ENCODE results near the gene VEPH1. TPM values are rescaled to one million over a fixed set of nuclear protein-coding genes. Genes with fewer than 3 reads are reported as not detected.

Gene VEPH1
- total RNA-seq, 1 donor from 2014 or later: 139 TPM

DNA sequence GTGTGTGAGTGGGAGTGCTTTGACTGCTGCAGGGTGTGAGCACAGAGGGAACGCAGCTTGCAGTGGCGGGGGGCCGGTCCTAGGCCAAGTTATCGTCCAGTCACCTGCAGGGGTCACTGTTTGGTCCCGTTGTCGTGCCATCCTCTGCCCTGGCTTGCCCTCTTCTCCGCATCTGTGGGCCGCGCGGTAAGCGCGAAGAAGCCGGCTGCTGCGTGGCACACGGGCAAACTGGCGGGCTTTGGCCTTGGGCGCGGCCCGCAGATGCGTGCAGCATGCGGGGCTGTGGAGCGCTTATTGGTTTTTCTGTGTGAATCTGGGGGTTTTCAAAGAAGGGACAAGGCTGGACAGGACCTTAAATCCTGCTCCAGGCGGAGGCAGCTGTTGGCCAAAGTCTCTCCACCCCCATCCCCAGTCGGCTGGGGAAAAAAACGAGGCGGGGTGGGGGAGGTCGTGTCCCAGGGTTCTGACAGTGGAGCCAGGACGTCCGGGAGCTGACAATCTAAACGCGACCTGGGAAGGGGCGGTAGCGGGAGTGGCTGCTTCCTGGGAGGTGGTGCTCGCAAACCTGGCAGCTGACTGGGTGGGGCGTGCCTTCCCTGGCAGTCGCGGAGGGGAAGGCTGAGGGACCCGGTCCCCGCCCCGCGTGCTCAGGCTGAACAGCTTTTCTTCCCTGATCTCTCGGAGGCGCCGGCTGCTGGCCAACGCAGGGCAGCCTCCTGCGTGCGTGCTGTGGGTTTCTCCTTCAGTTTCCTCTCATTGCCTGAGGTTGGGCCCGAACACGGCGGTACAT is 39.7 kb upstream of the VEPH1 start:
- DNase-seq: peak; percentile 92
- ATAC-seq: peak; percentile 96
- Histone ChIP-seq H3K27ac (peak overlapping the region; percentile 72), H3K4me1 (peaks cover 5% of the 10 kb centered on the region), H3K27me3 (no peaks in the 10 kb centered on the region), H3K36me3 (no peaks in the 10 kb centered on the region), H3K4me3 (peak overlapping the region; percentile 48), H3K9me3 (no peaks in the 10 kb centered on the region)
- intact Hi-C loops (cut with DNase I): no loop called here
- TF ChIP-seq, protein P1, sequence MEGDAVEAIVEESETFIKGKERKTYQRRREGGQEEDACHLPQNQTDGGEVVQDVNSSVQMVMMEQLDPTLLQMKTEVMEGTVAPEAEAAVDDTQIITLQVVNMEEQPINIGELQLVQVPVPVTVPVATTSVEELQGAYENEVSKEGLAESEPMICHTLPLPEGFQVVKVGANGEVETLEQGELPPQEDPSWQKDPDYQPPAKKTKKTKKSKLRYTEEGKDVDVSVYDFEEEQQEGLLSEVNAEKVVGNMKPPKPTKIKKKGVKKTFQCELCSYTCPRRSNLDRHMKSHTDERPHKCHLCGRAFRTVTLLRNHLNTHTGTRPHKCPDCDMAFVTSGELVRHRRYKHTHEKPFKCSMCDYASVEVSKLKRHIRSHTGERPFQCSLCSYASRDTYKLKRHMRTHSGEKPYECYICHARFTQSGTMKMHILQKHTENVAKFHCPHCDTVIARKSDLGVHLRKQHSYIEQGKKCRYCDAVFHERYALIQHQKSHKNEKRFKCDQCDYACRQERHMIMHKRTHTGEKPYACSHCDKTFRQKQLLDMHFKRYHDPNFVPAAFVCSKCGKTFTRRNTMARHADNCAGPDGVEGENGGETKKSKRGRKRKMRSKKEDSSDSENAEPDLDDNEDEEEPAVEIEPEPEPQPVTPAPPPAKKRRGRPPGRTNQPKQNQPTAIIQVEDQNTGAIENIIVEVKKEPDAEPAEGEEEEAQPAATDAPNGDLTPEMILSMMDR (IDR thresholded peaks at IDR 0.05): no peak

DNA sequence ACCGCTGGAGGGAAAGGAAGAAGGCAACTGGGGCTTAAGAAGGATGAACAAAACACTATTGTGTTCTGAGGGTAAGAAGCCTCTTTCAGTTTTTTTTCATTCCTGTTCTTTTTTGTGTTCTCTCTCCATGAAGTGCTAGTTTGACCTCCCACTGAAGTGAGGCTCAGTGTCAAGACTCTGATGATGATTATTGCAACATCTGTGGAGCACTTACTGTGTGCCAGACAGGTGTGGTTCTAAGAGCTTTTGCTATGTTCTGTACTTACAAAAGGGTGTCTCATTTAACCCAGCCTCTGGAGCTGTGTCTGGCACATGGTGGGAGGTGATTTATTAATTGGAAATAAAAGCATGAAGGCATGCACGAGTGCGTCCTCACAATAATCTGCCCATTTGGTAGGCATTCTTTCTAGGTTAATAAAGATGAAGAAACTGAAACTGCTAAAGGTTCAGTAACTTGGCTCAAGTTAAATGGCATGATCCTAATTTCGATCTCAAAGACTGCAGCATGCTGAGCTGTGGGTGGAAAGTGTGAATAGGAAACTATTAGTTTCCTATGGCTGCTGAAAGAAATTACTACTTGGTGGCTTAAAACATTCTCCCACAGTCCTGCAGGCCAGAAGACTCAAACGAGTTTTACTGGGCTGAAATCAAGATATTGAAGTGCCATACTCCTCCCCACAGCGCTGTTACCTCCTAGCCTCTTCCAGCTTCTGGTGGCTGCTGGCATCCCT is 38.5 kb upstream of the VEPH1 start:
- no peak overlapping the region for H3K27ac ChIP-seq
- ATAC-seq: peak; percentile 16

DNA sequence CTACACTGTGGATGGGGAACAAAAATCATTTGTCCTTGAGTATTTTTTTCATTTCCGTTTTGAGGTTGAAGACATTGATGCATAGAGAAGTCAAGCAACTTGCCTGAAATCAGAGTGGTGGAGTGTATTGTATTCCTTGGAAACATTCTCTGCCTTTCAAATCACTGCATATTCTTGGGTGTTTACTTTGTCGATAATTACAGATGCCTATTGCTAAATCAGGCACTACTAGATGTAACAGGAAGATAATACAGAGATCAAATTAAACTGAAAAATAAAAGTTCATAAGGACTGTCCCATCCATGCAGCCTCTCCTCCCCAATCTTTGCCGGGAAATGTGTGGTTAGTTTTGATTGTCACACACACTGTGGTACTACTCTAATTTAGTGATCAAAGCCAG is 37.4 kb upstream of the VEPH1 start:
- TF ChIP-seq, protein P1 (IDR thresholded peaks at IDR 0.05): no peak
- intact Hi-C loops (cut with DNase I): no loop called here
- Histone ChIP-seq H3K36me3 (no peaks in the 10 kb centered on the region), H3K27me3 (no peaks in the 10 kb centered on the region), H3K4me1 (peaks cover 5% of the 10 kb centered on the region), H3K9me3 (no peaks in the 10 kb centered on the region), H3K27ac (no peak overlapping the region), H3K4me3 (no peak overlapping the region)
- DNase-seq (no peak), ATAC-seq (no peak)

More for the DNA sequence above, 38.5 kb upstream of the VEPH1 start:
- TF ChIP-seq, protein P1 (IDR thresholded peaks at IDR 0.05): no peak
- no peaks in the 10 kb centered on the region for H3K27me3 ChIP-seq
- no peak for DNase-seq
- H3K36me3 ChIP-seq: no peaks in the 10 kb centered on the region
- no peak overlapping the region for H3K4me3 ChIP-seq
- intact Hi-C loops (cut with DNase I): no loop called here
- H3K9me3 ChIP-seq: no peaks in the 10 kb centered on the region
- peaks cover 5% of the 10 kb centered on the region for H3K4me1 ChIP-seq

DNA sequence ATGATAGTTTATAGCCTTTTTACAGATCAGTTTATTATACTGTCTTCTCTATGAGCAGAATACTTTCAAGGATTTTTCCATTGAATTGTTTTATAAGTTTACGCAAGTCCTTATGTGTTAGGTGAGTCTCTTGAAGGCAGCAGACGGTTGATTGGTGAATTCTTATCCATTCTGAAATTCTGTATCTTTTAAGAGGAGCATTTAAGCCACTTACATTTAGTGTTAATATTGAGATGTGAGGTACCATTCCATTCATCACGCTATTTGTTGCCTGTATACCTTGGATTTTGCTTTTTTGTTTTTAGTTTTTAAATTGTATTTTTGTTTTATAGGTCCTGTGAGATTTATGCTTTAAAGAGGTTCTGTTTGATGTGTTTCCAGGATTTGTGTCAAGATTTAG is 32.5 kb upstream of the VEPH1 start:
- intact Hi-C loops (cut with DNase I): no loop called here
- no peak for ATAC-seq
- no peak for DNase-seq
- Histone ChIP-seq H3K9me3 (no peaks in the 10 kb centered on the region), H3K27me3 (no peaks in the 10 kb centered on the region), H3K4me3 (no peak overlapping the region), H3K4me1 (no peaks in the 10 kb centered on the region), H3K27ac (no peak overlapping the region), H3K36me3 (no peaks in the 10 kb centered on the region)
- TF ChIP-seq, protein P1 (IDR thresholded peaks at IDR 0.05): no peak

- Histone ChIP-seq H3K27me3 (no peaks in the 10 kb centered on the region), H3K4me3 (no peak overlapping the region), H3K9me3 (no peaks in the 10 kb centered on the region), H3K4me1 (no peaks in the 10 kb centered on the region), H3K36me3 (no peaks in the 10 kb centered on the region), H3K27ac (no peak overlapping the region)
- no peak for ATAC-seq
- intact Hi-C loops (cut with DNase I): no loop called here
- DNase-seq: no peak
- TF ChIP-seq, protein P1 (IDR thresholded peaks at IDR 0.05): no peak
Measured at GRCh38 chr3:157534725-157535161, 31.5 kb upstream of the VEPH1 start.
